Panc1 (cell line): ENCODE measurements around the gene WAPL.

Source experiments
- POLR2AphosphoS5 ChIP-seq: IDR thresholded peaks from 2 replicates; pipeline ENCODE4 v1.6.1; 2012; ENCODE audit warnings: mild to moderate bottlenecking, low read depth, low read length, moderate library complexity
- REST ChIP-seq, 2 experiments: IDR thresholded peaks; 2 replicates each; pipeline ENCODE4 v1.6.1; 2011 to 2012; ENCODE audit warnings: low read depth in 2 of 2, control low read depth in 1 of 2, low read length in 1 of 2, mild to moderate bottlenecking in 1 of 2, moderate library complexity in 1 of 2; ENCODE audit not compliant: insufficient read depth in 1 of 2
- TF ChIP-seq, protein P1 (sequence below): fragments of 450-650 bp; IDR thresholded peaks from 2 replicates; pipeline ENCODE4 v1.5.1; 2017; ENCODE audit warnings: mild to moderate bottlenecking

- TF ChIP-seq, protein P1, sequence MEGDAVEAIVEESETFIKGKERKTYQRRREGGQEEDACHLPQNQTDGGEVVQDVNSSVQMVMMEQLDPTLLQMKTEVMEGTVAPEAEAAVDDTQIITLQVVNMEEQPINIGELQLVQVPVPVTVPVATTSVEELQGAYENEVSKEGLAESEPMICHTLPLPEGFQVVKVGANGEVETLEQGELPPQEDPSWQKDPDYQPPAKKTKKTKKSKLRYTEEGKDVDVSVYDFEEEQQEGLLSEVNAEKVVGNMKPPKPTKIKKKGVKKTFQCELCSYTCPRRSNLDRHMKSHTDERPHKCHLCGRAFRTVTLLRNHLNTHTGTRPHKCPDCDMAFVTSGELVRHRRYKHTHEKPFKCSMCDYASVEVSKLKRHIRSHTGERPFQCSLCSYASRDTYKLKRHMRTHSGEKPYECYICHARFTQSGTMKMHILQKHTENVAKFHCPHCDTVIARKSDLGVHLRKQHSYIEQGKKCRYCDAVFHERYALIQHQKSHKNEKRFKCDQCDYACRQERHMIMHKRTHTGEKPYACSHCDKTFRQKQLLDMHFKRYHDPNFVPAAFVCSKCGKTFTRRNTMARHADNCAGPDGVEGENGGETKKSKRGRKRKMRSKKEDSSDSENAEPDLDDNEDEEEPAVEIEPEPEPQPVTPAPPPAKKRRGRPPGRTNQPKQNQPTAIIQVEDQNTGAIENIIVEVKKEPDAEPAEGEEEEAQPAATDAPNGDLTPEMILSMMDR: no peak
- TF ChIP-seq REST (IDR thresholded peaks at IDR 0.05; ENCODE audit: insufficient read depth in 1 of 2, low read depth in 2 of 2, low read length in 1 of 2) (no peak), POLR2AphosphoS5 (no peak)
Observed at GRCh38 chr10:86509145-86509544, 12.4 kb downstream of the WAPL start.
